GM12878 (cell line): ENCODE measurements around the gene CNRIP1. TPM values are rescaled to one million over a fixed set of nuclear protein-coding genes. Genes with fewer than 3 reads are reported as not detected.
A peak's percentile ranks its signal among the peaks of the same experiment; 100 is the strongest.

Experiments
- ATAC-seq: fragments of 200-7000 bp; cut with Tn5 transposase; 3 replicates; pipeline ENCODE4 v1.9.1; 2020; ENCODE audit warnings: mild to moderate bottlenecking, moderate library complexity
- BruUV-seq: library from RNA; stranded (reverse); fragments of 400-500 nt; replicated peaks from 2 replicates; lab custom pipeline; 2021; lab: Mats Ljungman, UMichigan
- CTCF ChIA-PET: fragments of 300-600 bp; sonication (Branson Sonifier 250); formaldehyde crosslinking; extraction: SDS; loops from one replicate; lab custom pipeline; 2021; ENCODE audit warnings: inconsistent platforms; lab: Yijun Ruan, JAX
- POLR2A ChIA-PET: fragments of 350-600 bp; formaldehyde crosslinking; extraction: SDS; loops from one replicate; lab custom pipeline; 2021; ENCODE audit warnings: inconsistent platforms; lab: Charles Lee
- RAD21 ChIA-PET: fragments of 300-600 bp; sonication (Branson Sonifier 250); formaldehyde crosslinking; loops from one replicate; lab custom pipeline; 2023; ENCODE audit warnings: antibody characterized with exemption; ENCODE audit not compliant: unreplicated experiment; lab: Charles Lee
- SMC1A ChIA-PET: fragments of 300-600 bp; sonication (Branson Sonifier 250); formaldehyde crosslinking; loops from one replicate; lab custom pipeline; 2023; ENCODE audit not compliant: unreplicated experiment, uncharacterized antibody; lab: Charles Lee
- DNase-seq: peaks from one replicate; pipeline ENCODE4 v3.0.0-alpha.2; 2011; ENCODE audit warnings: low read depth, low spot score
- FAIRE-seq: peaks from 3 replicates; lab custom pipeline; 2011; peaks lifted over from hg19 to GRCh38; lab: Jason Lieb, UNC
- H2AFZ ChIP-seq: 2 replicates; pipeline ENCODE4 v1.6.0; 2011; ENCODE audit warnings: low read depth, low read length, control low read depth; ENCODE audit not compliant: control insufficient read depth
- H3K27ac ChIP-seq: 2 replicates; pipeline ENCODE4 v1.5.1; 2011; ENCODE audit warnings: control low read depth; ENCODE audit not compliant: control insufficient read depth, insufficient read depth
- H3K27me3 ChIP-seq, 2 experiments: replicated peaks in 1 of 2; 2 replicates each; pipeline versions ENCODE4 v1.6.0 to v1.6.1; 2011; ENCODE audit warnings: low read length in 1 of 2; ENCODE audit not compliant: control insufficient read depth in 2 of 2, insufficient read depth in 2 of 2
- H3K36me3 ChIP-seq, 2 experiments: 2 replicates each; pipeline ENCODE4 v1.5.1; 2011; ENCODE audit warnings: low read length in 1 of 2; ENCODE audit not compliant: control insufficient read depth in 2 of 2, insufficient read depth in 2 of 2
- H3K4me1 ChIP-seq: 2 replicates; pipeline ENCODE4 v1.6.1; 2011; ENCODE audit warnings: mild to moderate bottlenecking, low read length, moderate library complexity, mixed read lengths; ENCODE audit not compliant: control insufficient read depth, insufficient read depth
- H3K4me2 ChIP-seq: 2 replicates; pipeline ENCODE4 v1.6.0; 2011; ENCODE audit warnings: control low read depth; ENCODE audit not compliant: control insufficient read depth, insufficient read depth
- H3K4me3 ChIP-seq: fragments of 200-600 bp; sonication (generic); 2 replicates; pipeline ENCODE4 v1.5.1; 2016
- H3K79me2 ChIP-seq: 2 replicates; pipeline ENCODE4 v1.6.0; 2011; ENCODE audit warnings: low read length; ENCODE audit not compliant: control insufficient read depth, insufficient read depth
- H3K9ac ChIP-seq: 2 replicates; pipeline ENCODE4 v1.8.0; 2011; ENCODE audit warnings: low read length, control low read depth, mixed read lengths; ENCODE audit not compliant: control insufficient read depth, insufficient read depth
- H3K9me3 ChIP-seq: replicated peaks from 3 replicates; pipeline ENCODE4 v1.5.1; 2011; ENCODE audit warnings: mild to moderate bottlenecking, low read length; ENCODE audit not compliant: control insufficient read depth, insufficient read depth
- H4K20me1 ChIP-seq: 2 replicates; pipeline ENCODE4 v1.6.0; 2011; ENCODE audit not compliant: control insufficient read depth, insufficient read depth
- HDGF ChIP-seq: fragments of 450-650 bp; IDR thresholded peaks from 2 replicates; pipeline ENCODE4 v1.6.1; 2016; ENCODE audit warnings: antibody characterized with exemption
- IKZF1 ChIP-seq: fragments of 450-650 bp; conservative IDR thresholded peaks from 2 replicates; pipeline ENCODE4 v1.6.1; 2017; ENCODE audit warnings: antibody characterized with exemption, mild to moderate bottlenecking
- LARP7 ChIP-seq: fragments of 450-650 bp; IDR thresholded peaks from 2 replicates; pipeline ENCODE4 v1.6.1; 2017; ENCODE audit warnings: mild to moderate bottlenecking
- POLR2AphosphoS5 ChIP-seq: IDR thresholded peaks from 2 replicates; pipeline ENCODE4 v1.6.1; 2011; ENCODE audit warnings: mild to moderate bottlenecking, low read length, inconsistent platforms
- SMAD5 ChIP-seq: IDR thresholded peaks from 2 replicates; pipeline ENCODE4 v1.6.1; 2016; ENCODE audit warnings: antibody characterized with exemption, low read depth
- SMARCA5 ChIP-seq: fragments of 450-650 bp; IDR thresholded peaks from 2 replicates; pipeline ENCODE4 v1.6.1; 2017; ENCODE audit warnings: mild to moderate bottlenecking
- YY1 ChIP-seq: IDR thresholded peaks from 2 replicates; pipeline ENCODE4 v1.6.1; 2011; ENCODE audit warnings: low read depth, mild to moderate bottlenecking, low read length
- WGBS: methylation state at CpG from one replicate; pipeline ENCODE4 v1.1.6; 2016; ENCODE audit warnings: low lambda C conversion rate; ENCODE audit not compliant: insufficient replicate concordance, insufficient coverage; ENCODE audit errors: missing lambda C conversion rate; 5-methylcytosine and 5-hydroxymethylcytosine counted together
- in situ Hi-C: fragments of 300-500 bp; cut with MboI; formaldehyde crosslinking; loops from 9 replicates; pipeline ENCODE4 v1.14.3; 2018; ENCODE audit warnings: mixed read lengths
- intact Hi-C: fragments of 100-400 bp; cut with micrococcal nuclease; formaldehyde crosslinking; loops from one replicate; pipeline ENCODE4 v1.14.2; 2022; ENCODE audit not compliant: unreplicated experiment
- polyA plus RNA-seq, 11 experiments: library from polyadenylated mRNA; depleted of rRNA in 4 of 11; unstranded in 6 of 11; stranded (reverse) in 5 of 11; fragments of >200 nt; fragmentation: Nextera tagmentation in 4 of 11; fragmentation: Illumina TruSeq in 1 of 11; extraction: Ambion mirVana in 4 of 11; extraction: Trizol in 1 of 11; gene quantifications; 1 replicate in 1 of 11; 2 replicates in 10 of 11; pipeline versions ENCODE4 v1.2.1 to v1.2.3, GENCODE V29; 2011 to 2016; ENCODE audit warnings: inconsistent platforms in 2 of 11, missing spikeins in 2 of 11, low read depth in 1 of 11
- total RNA-seq, 4 experiments: library from RNA; depleted of rRNA in 3 of 4; stranded (reverse); fragments of >200 nt in 3 of 4; fragmentation: Illumina TruSeq in 1 of 4; extraction: Trizol in 1 of 4; gene quantifications; 2 replicates each; pipeline versions ENCODE4 v1.2.1 to v1.2.3, GENCODE V29; 2013 to 2021

CNRIP1 gene
- total and polyA plus RNA-seq, 10 of the 15 experiments (the other 5 are each of a cell fraction or from before 2014, with no cell fraction given): not detected

DNA sequence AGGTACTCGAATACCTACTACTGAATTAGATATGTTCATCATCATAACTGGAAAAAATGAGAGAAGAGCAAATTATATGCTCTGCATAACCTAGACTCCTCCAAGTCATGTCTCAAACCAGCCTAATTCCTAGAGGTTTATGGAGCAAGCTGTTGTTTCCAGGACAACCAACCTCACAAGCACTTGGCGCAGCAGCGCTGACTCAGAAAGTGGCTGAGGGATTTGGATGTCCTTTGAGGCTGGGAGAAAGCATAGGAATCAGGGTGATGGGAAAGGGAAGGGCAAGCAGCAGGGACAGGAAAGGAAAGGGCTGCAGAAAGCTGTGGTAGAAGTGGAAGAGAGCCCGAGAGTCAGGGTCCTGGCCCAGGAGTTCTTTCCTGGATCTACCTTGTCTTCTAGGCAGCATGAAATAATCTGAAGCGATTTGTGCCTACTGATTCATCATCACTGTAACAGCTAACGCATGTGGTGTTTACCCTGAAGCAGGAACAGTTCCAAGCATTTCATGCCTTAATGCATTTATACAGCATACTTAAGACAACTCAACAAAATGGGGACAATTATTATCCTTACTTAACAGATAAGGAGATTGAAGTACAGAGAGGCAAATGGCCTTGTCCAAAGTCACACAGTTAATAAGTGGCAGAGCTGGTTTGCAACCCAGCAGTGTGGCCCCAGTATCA, 49.0 kb upstream of the CNRIP1 start:
- peak overlapping the region; percentile 84 for H3K4me3 ChIP-seq
- in situ Hi-C loops: no loop called here
- FAIRE-seq (no peak), ATAC-seq (no peak; the same call in 1 of the 3 replicates), DNase-seq (no peak)
- no peaks in the 10 kb centered on the region for H4K20me1 ChIP-seq
- no peaks in the 10 kb centered on the region; the same call in 2 of the 3 replicates for H3K9me3 ChIP-seq
- H3K27ac ChIP-seq: peak overlapping the region; percentile 94
- no peak overlapping the region for H2AFZ ChIP-seq
- intact Hi-C loops: loop anchor here (5.0 kb wide), 1 partner anchor 116 kb away; the partner anchor contains the start of gene PPP3R1
- no peaks in the 10 kb centered on the region; a peak in 1 of 4 replicates for H3K36me3 ChIP-seq
- WGBS: 12% methylated on average over 6 of the region's 6 CpGs
- peak overlapping the region; percentile 64 for H3K4me2 ChIP-seq
- H3K79me2 ChIP-seq: peaks cover 99% of the 10 kb centered on the region
- ChIA-PET CTCF (interaction anchor here (0.9 to 5.2 kb wide), 4 partner anchors 11 to 72 kb away, joined by 4 to 39 read pairs (median 6); no protein-coding TSS in a partner anchor), RAD21 (interaction anchor here (1.2 to 7.5 kb wide), 5 partner anchors 10 to 72 kb away, joined by 4 to 83 read pairs (median 6); no protein-coding TSS in a partner anchor), POLR2A (interaction anchor here (0.5 to 3.1 kb wide), 8 partner anchors 11 to 98 kb away, joined by 3 to 14 read pairs (median 4); partner anchors contain the start of genes APLF and FBXO48), SMC1A (interaction anchor here (0.9 to 10.7 kb wide), 8 partner anchors 11 to 73 kb away, joined by 3 to 166 read pairs (median 4); no protein-coding TSS in a partner anchor)
- H3K9ac ChIP-seq: peak overlapping the region; percentile 96
- TF ChIP-seq LARP7 (peak; percentile 48; the same call in 1 of the 2 replicates), IKZF1 (0 out of 2 replicates have a peak, but pooled peaks have one; percentile 23), SMARCA5 (no peak), YY1 (no peak), SMAD5 (0 out of 2 replicates have a peak, but pooled peaks have one; percentile 30), POLR2AphosphoS5 (peak; percentile 34; the same call in 1 of the 2 replicates), HDGF (0 out of 2 replicates have a peak, but pooled peaks have one; percentile 42)
- peaks cover 18% of the 10 kb centered on the region for H3K4me1 ChIP-seq
- H3K27me3 ChIP-seq: no peaks in the 10 kb centered on the region
- no TSS peak for BruUV-seq
